IMR-90 (cell line): ENCODE data around the gene LIX1. TPM values are rescaled to one million over a fixed set of nuclear protein-coding genes. Genes with fewer than 3 reads are reported as not detected.

Experiments
- ATAC-seq: fragments of 200-7000 bp; cut with Tn5 transposase; 2 replicates; pipeline ENCODE4 v1.9.1; 2020; ENCODE audit warnings: low read depth, mild to moderate bottlenecking, moderate library complexity
- BruUV-seq: library from RNA; stranded (reverse); fragments of 400-500 nt; replicated peaks from 2 replicates; lab custom pipeline; 2021; lab: Mats Ljungman, UMichigan
- CTCF ChIA-PET: fragments of 300-600 bp; formaldehyde crosslinking; extraction: SDS; loops from one replicate; lab custom pipeline; 2021; ENCODE audit warnings: antibody characterized with exemption; lab: Yijun Ruan, JAX
- POLR2A ChIA-PET: fragments of 300-600 bp; sonication (Branson Sonifier 250); formaldehyde crosslinking; loops from one replicate; lab custom pipeline; 2022; ENCODE audit warnings: antibody characterized with exemption; ENCODE audit not compliant: unreplicated experiment; lab: Charles Lee
- DNase-seq: peaks from one replicate; pipeline ENCODE4 v3.0.0; 2013
- H2AFZ ChIP-seq: replicated peaks from 2 replicates; pipeline ENCODE3; 2013; ENCODE audit warnings: low read length, mild to moderate bottlenecking; ENCODE audit not compliant: poor library complexity
- H2AK5ac ChIP-seq: 2 replicates; pipeline ENCODE4 v1.6.1; 2013; ENCODE audit warnings: low read depth, low read length, inconsistent platforms
- H2AK9ac ChIP-seq: replicated peaks from 2 replicates; pipeline ENCODE3; 2013; ENCODE audit warnings: mild to moderate bottlenecking, low read depth, low read length, moderate library complexity; ENCODE audit not compliant: poor library complexity
- H2BK120ac ChIP-seq: 2 replicates; pipeline ENCODE4 v1.6.1; 2013; ENCODE audit warnings: low read depth, low read length, inconsistent platforms
- H2BK15ac ChIP-seq: 3 replicates; pipeline ENCODE4 v1.6.1; 2013; ENCODE audit warnings: low read depth, low read length, inconsistent platforms
- H2BK20ac ChIP-seq: 2 replicates; pipeline ENCODE4 v1.6.1; 2013; ENCODE audit warnings: low read depth, mild to moderate bottlenecking, inconsistent platforms, low read length, moderate library complexity
- H2BK5ac ChIP-seq: 2 replicates; pipeline ENCODE4 v1.6.1; 2013; ENCODE audit warnings: mild to moderate bottlenecking, low read depth, low read length, inconsistent platforms; ENCODE audit not compliant: poor library complexity, severe bottlenecking
- H3K14ac ChIP-seq: replicated peaks from 2 replicates; pipeline ENCODE4 v1.6.1; 2013; ENCODE audit warnings: low read depth, low read length, inconsistent platforms
- H3K18ac ChIP-seq: 2 replicates; pipeline ENCODE4 v1.6.1; 2013; ENCODE audit warnings: low read depth, low read length, control low read depth
- H3K23ac ChIP-seq: 2 replicates; pipeline ENCODE4 v1.6.1; 2013; ENCODE audit warnings: low read depth, low read length, inconsistent platforms
- H3K27ac ChIP-seq: 2 replicates; pipeline ENCODE4 v1.5.1; 2013; ENCODE audit warnings: mild to moderate bottlenecking, control low read depth, low read length; ENCODE audit not compliant: insufficient read depth
- H3K27me3 ChIP-seq: 2 replicates; pipeline ENCODE4 v1.6.1; 2013; ENCODE audit warnings: low read length; ENCODE audit not compliant: control insufficient read depth, insufficient read depth
- H3K36me3 ChIP-seq: 2 replicates; pipeline ENCODE4 v1.6.1; 2013; ENCODE audit warnings: low read length, mixed read lengths; ENCODE audit not compliant: control insufficient read depth, insufficient read depth
- H3K4ac ChIP-seq: 2 replicates; pipeline ENCODE4 v1.6.1; 2013; ENCODE audit warnings: low read depth, low read length, inconsistent platforms
- H3K4me1 ChIP-seq: 2 replicates; pipeline ENCODE4 v1.6.1; 2013; ENCODE audit warnings: low read length, mixed read lengths; ENCODE audit not compliant: control insufficient read depth, insufficient read depth
- H3K4me2 ChIP-seq: 2 replicates; pipeline ENCODE4 v1.6.1; 2013; ENCODE audit warnings: low read depth, mild to moderate bottlenecking, control low read depth, low read length, moderate library complexity
- H3K4me3 ChIP-seq: 2 replicates; pipeline ENCODE4 v1.5.1; 2013; ENCODE audit warnings: low read depth, mild to moderate bottlenecking, control low read depth, low read length, moderate library complexity; ENCODE audit not compliant: insufficient read depth
- H3K56ac ChIP-seq: 2 replicates; pipeline ENCODE4 v1.6.1; 2013; ENCODE audit warnings: low read length, inconsistent platforms; ENCODE audit not compliant: insufficient read depth; ENCODE audit errors: extremely low read depth
- H3K79me1 ChIP-seq, 2 experiments: 2 replicates each; pipeline ENCODE4 v1.6.1; 2013; ENCODE audit warnings: low read length in 2 of 2, inconsistent platforms in 1 of 2, low read depth in 1 of 2
- H3K9ac ChIP-seq: 2 replicates; pipeline ENCODE4 v1.6.1; 2013; ENCODE audit warnings: low read depth, low read length, control low read depth
- H3K9me1 ChIP-seq: 2 replicates; pipeline ENCODE4 v1.6.1; 2013; ENCODE audit warnings: low read length, inconsistent platforms; ENCODE audit not compliant: insufficient read depth
- H3K9me3 ChIP-seq: 2 replicates; pipeline ENCODE4 v1.6.1; 2013; ENCODE audit warnings: low read length; ENCODE audit not compliant: control insufficient read depth, insufficient read depth
- H4K20me1 ChIP-seq: 2 replicates; pipeline ENCODE4 v1.6.1; 2013; ENCODE audit warnings: low read length, inconsistent platforms; ENCODE audit not compliant: insufficient read depth
- H4K5ac ChIP-seq: 2 replicates; pipeline ENCODE4 v1.6.1; 2013; ENCODE audit warnings: mild to moderate bottlenecking, low read depth, low read length, control low read depth
- H4K8ac ChIP-seq, 2 experiments: 2 replicates each; pipeline ENCODE4 v1.6.1; 2013; ENCODE audit warnings: low read depth in 2 of 2, low read length in 2 of 2, control low read depth in 1 of 2, inconsistent platforms in 1 of 2
- H4K91ac ChIP-seq: 2 replicates; pipeline ENCODE4 v1.6.1; 2013; ENCODE audit warnings: low read depth, low read length, inconsistent platforms; ENCODE audit not compliant: insufficient read depth
- CEBPB ChIP-seq: IDR thresholded peaks from 2 replicates; pipeline ENCODE4 v1.6.1; 2012; ENCODE audit warnings: low read depth, low read length, improper control_type of control experiment
- CTCF ChIP-seq: conservative IDR thresholded peaks from 2 replicates; pipeline ENCODE4 v1.5.1; 2012; ENCODE audit warnings: mild to moderate bottlenecking, low read depth, low read length, improper control_type of control experiment
- MAFK ChIP-seq: IDR thresholded peaks from 2 replicates; pipeline ENCODE4 v1.6.1; 2012; ENCODE audit warnings: low read depth, low read length, improper control_type of control experiment
- MAZ ChIP-seq: IDR thresholded peaks from 2 replicates; pipeline ENCODE4 v1.6.1; 2012; ENCODE audit warnings: low read depth, mild to moderate bottlenecking, low read length, improper control_type of control experiment, moderate library complexity, borderline replicate concordance
- NFE2L2 ChIP-seq: fragments of 150-350 bp; IDR thresholded peaks from 2 replicates; pipeline ENCODE4 v1.6.1; 2016; ENCODE audit warnings: low read depth, mild to moderate bottlenecking, low read length
- POLR2A ChIP-seq: IDR thresholded peaks from 2 replicates; pipeline ENCODE4 v1.6.1; 2012; ENCODE audit warnings: mild to moderate bottlenecking, low read depth, low read length
- RCOR1 ChIP-seq: IDR thresholded peaks from 2 replicates; pipeline ENCODE4 v1.6.1; 2012; ENCODE audit warnings: mild to moderate bottlenecking, low read length, improper control_type of control experiment; ENCODE audit not compliant: insufficient replicate concordance
- USF2 ChIP-seq: fragments of 150-350 bp; IDR thresholded peaks from 2 replicates; pipeline ENCODE4 v1.6.1; 2017; ENCODE audit warnings: mild to moderate bottlenecking, antibody characterized with exemption, low read length, low read depth
- WGBS, 2 experiments: methylation state at CpG; one replicate each; pipeline versions ENCODE4 v1.1.5 to v1.1.7; 2013; ENCODE audit warnings: missing lambda C conversion rate in 2 of 2; ENCODE audit not compliant: insufficient read length in 1 of 2; ENCODE audit errors: extremely low coverage in 2 of 2; 5-methylcytosine and 5-hydroxymethylcytosine counted together
- dilution Hi-C: fragments of 300-500 bp; cut with HindIII; formaldehyde crosslinking; loops from one replicate; pipeline ENCODE4 v1.14.3; 2018; ENCODE audit warnings: low sequenced_read_pairs; ENCODE audit not compliant: unreplicated experiment
- in situ Hi-C: fragments of 300-500 bp; cut with MboI; formaldehyde crosslinking; loops from 3 replicates; pipeline ENCODE4 v1.14.3; 2019; ENCODE audit warnings: low sequenced_read_pairs, inconsistent platforms, mixed read lengths
- intact Hi-C: fragments of 100-400 bp; cut with micrococcal nuclease; formaldehyde crosslinking; loops from 2 replicates; pipeline ENCODE4 v1.10.0; 2022
- polyA plus RNA-seq, 3 experiments: library from polyadenylated mRNA; depleted of rRNA; stranded (reverse); fragments of >200 nt; gene quantifications; 2 replicates each; pipeline ENCODE4 v1.2.3, GENCODE V29; 2012; ENCODE audit warnings: low replicate concordance in 1 of 3
- total RNA-seq: library from RNA; depleted of rRNA; stranded (reverse); fragments of >200 nt; gene quantifications from 2 replicates; pipeline ENCODE4 v1.2.3, GENCODE V29; 2012

LIX1 gene
- total and polyA plus RNA-seq, 2 of the 4 experiments (the other 2 are of a cell fraction) = not detected

DNA sequence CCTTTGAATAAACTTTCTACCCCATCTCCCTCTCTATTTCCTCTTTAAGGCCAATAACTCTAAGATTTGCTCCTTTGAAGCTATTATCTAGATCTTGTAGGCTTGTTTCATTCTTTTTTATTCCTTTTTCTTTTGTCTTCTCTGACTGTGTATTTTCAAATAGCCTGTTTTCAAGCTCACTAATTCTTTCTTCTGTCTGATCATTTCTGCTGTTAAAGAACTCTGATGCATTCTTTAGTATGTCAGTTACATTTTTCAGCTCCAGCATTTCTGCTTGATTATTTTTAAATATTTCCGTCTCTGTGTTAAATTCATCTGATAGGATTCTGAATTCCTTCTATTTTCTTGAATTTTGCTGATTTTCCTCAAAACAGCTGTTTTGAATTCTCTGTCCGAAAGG is 15.3 kb upstream of the LIX1 start:
- Histone ChIP-seq H3K14ac (no peak overlapping the region), H2AK5ac (no peak overlapping the region), H2BK20ac (no peak overlapping the region), H3K79me1 (no peaks in the 10 kb centered on the region), H3K9me1 (no peaks in the 10 kb centered on the region), H3K4me1 (no peaks in the 10 kb centered on the region), H2BK5ac (no peak overlapping the region), H3K27me3 (no peaks in the 10 kb centered on the region), H3K18ac (no peak overlapping the region), H3K27ac (no peak overlapping the region), H3K4ac (no peak overlapping the region), H4K20me1 (no peaks in the 10 kb centered on the region), H2AK9ac (no peak overlapping the region), H3K4me3 (no peak overlapping the region), H2BK120ac (no peak overlapping the region), H3K36me3 (peaks cover 2% of the 10 kb centered on the region), H3K56ac (no peak overlapping the region), H4K91ac (no peak overlapping the region), H3K23ac (no peak overlapping the region), H3K9me3 (peaks cover 8% of the 10 kb centered on the region), H2BK15ac (no peak overlapping the region), H3K9ac (no peak overlapping the region), H4K5ac (no peak overlapping the region), H3K4me2 (no peak overlapping the region), H2AFZ (no peak overlapping the region), H4K8ac (no peak overlapping the region)
- ChIA-PET POLR2A (interaction anchor here (0.6 kb wide), 1 partner anchor 294 kb away, joined by 3 read pairs; no protein-coding TSS in a partner anchor), CTCF (interaction anchor here (1.6 kb wide), 1 partner anchor 288 kb away, joined by 4 read pairs; no protein-coding TSS in a partner anchor)
- no peak for ATAC-seq
- no CpG with 5 or more reads among the region's 2 CpGs for WGBS, 2 experiments
- no peak for DNase-seq
- in situ Hi-C loops (loop anchor here (25.0 kb wide), 1 partner anchor 545 kb away; no protein-coding TSS in a partner anchor), dilution Hi-C loops (loop anchor here (25.0 kb wide), 2 partner anchors 270 to 370 kb away; partner anchors contain the start of gene ERAP2), intact Hi-C loops (no loop called here)
- TF ChIP-seq POLR2A = no peak
- TF ChIP-seq CEBPB = no peak
- TF ChIP-seq CTCF = no peak
- no peak for TF ChIP-seq RCOR1
- no peak for TF ChIP-seq NFE2L2
- no peak for TF ChIP-seq USF2
- TF ChIP-seq MAFK = no peak
- TF ChIP-seq MAZ = no peak
- no TSS peak for BruUV-seq
